GM12891 (cell line): ENCODE results near the gene PLXNC1.

ENCODE experiments used
- DNase-seq: peaks from one replicate; pipeline ENCODE4 v3.0.0; 2011; ENCODE audit warnings: low spot score; ENCODE audit not compliant: insufficient read length
- FAIRE-seq: peaks from 2 replicates; lab custom pipeline; 2011; peaks lifted over from hg19 to GRCh38; lab: Jason Lieb, UNC
- PAX5 ChIP-seq: IDR thresholded peaks from 2 replicates; pipeline ENCODE4 v1.6.1; 2011; ENCODE audit warnings: low read length, moderate library complexity, mild to moderate bottlenecking; ENCODE audit not compliant: insufficient read depth, severe bottlenecking
- POLR2A ChIP-seq: IDR thresholded peaks from 2 replicates; pipeline ENCODE4 v1.6.1; 2011; ENCODE audit warnings: low read depth, low read length, control low read depth
- POLR2AphosphoS5 ChIP-seq: IDR thresholded peaks from 2 replicates; pipeline ENCODE4 v1.6.1; 2011; ENCODE audit warnings: low read depth, low read length, control low read depth
- POU2F2 ChIP-seq: IDR thresholded peaks from 2 replicates; pipeline ENCODE4 v1.6.1; 2011; ENCODE audit warnings: low read depth, mild to moderate bottlenecking, control low read depth, low read length, moderate library complexity
- SPI1 ChIP-seq: IDR thresholded peaks from 2 replicates; pipeline ENCODE4 v1.6.1; 2011; ENCODE audit warnings: low read depth, low read length, control low read depth
- TAF1 ChIP-seq: IDR thresholded peaks from 2 replicates; pipeline ENCODE4 v1.6.1; 2011; ENCODE audit warnings: low read depth, low read length, control low read depth

Gene PLXNC1

GRCh38 chr12:94143951-94144350 is 4.4 kb upstream of the PLXNC1 start:
- FAIRE-seq (no peak), DNase-seq (no peak)
- TF ChIP-seq POU2F2 = no peak
- TF ChIP-seq SPI1 = no peak
- no peak for TF ChIP-seq POLR2A
- TF ChIP-seq TAF1 = no peak
- no peak for TF ChIP-seq PAX5
- TF ChIP-seq POLR2AphosphoS5 = no peak

GRCh38 chr12:94144781-94145180 is 3.6 kb upstream of the PLXNC1 start:
- FAIRE-seq = no peak
- DNase-seq = no peak
- TF ChIP-seq POLR2AphosphoS5 (no peak), TAF1 (no peak), SPI1 (no peak), PAX5 (no peak), POU2F2 (no peak), POLR2A (no peak)

GRCh38 chr12:94145191-94145983 is 3.0 kb upstream of the PLXNC1 start:
- FAIRE-seq = no peak
- no peak for TF ChIP-seq TAF1
- TF ChIP-seq PAX5 = no peak
- no peak for TF ChIP-seq POLR2A
- no peak for TF ChIP-seq POU2F2
- TF ChIP-seq SPI1 = no peak
- TF ChIP-seq POLR2AphosphoS5 = no peak
- no peak for DNase-seq

- TF ChIP-seq POLR2AphosphoS5 = no peak
- no peak for TF ChIP-seq TAF1
- no peak for TF ChIP-seq SPI1
- TF ChIP-seq POLR2A = no peak
- TF ChIP-seq POU2F2 = no peak
- no peak for TF ChIP-seq PAX5
- no peak for FAIRE-seq
- no peak for DNase-seq
These were observed 2.0 kb upstream of the PLXNC1 start for GRCh38 chr12:94146166-94146936.

- DNase-seq = no peak
- peak; percentile 76 for FAIRE-seq
- TF ChIP-seq TAF1 (no peak), PAX5 (no peak), SPI1 (no peak), POLR2AphosphoS5 (no peak), POU2F2 (no peak), POLR2A (no peak)
These were observed 888 bp upstream of the PLXNC1 start for GRCh38 chr12:94147387-94147990.

- DNase-seq (no peak), FAIRE-seq (peak; percentile 73)
- TF ChIP-seq POLR2A (no peak), PAX5 (no peak)
These were observed 352 bp downstream of the PLXNC1 start for GRCh38 chr12:94148739-94149118.

- TF ChIP-seq SPI1 = no peak
- no peak for TF ChIP-seq TAF1
- no peak for TF ChIP-seq POLR2A
- TF ChIP-seq POU2F2 = no peak
- no peak for TF ChIP-seq PAX5
- TF ChIP-seq POLR2AphosphoS5 = no peak
- FAIRE-seq (peak; percentile 82), DNase-seq (peak; percentile 68)
These were observed 873 bp downstream of the PLXNC1 start for GRCh38 chr12:94149119-94149780.

- no peak for TF ChIP-seq POLR2A
- TF ChIP-seq POLR2AphosphoS5 = no peak
- TF ChIP-seq PAX5 = no peak
- TF ChIP-seq TAF1 = no peak
- TF ChIP-seq SPI1 = no peak
- TF ChIP-seq POU2F2 = no peak
- no peak for DNase-seq
- no peak for FAIRE-seq
These were observed 1.4 kb downstream of the PLXNC1 start for GRCh38 chr12:94149781-94150239.
